ENCODE results near the gene TFF2.

- TF ChIP-seq CTCF (IDR thresholded peaks at IDR 0.05 in 8 of 11, conservative IDR thresholded peaks at IDR 0.05 in 3 of 11) (no peak), POLR2A (IDR thresholded peaks at IDR 0.05) (no peak), POLR2AphosphoS5 (IDR thresholded peaks at IDR 0.05) (no peak)
Measured at GRCh38 chr21:42312626-42313104, 38.1 kb downstream of the TFF2 start.

Measured in spleen (tissue), 7 donors.